Frontal cortex (tissue), 4 donors: ENCODE results near the gene SETDB1. TPM values are rescaled to one million over a fixed set of nuclear protein-coding genes. Genes with fewer than 3 reads are reported as not detected.
A peak's percentile ranks its signal among the peaks of the same experiment; 100 is the strongest.
"Not testable (repeated sequence)": the region's sequence is repeated elsewhere in the genome, so short reads cannot be mapped to it uniquely, and the experiment has no call there.

Experiments used
- DNase-seq, 2 donors: peaks; one replicate each; pipeline ENCODE4 v3.0.0; 2012; ENCODE audit warnings: low spot score in 2 of 2
- FAIRE-seq: peaks from 2 replicates; lab custom pipeline; 2012; peaks lifted over from hg19 to GRCh38; lab: Jason Lieb, UNC
- total RNA-seq: library from RNA; depleted of rRNA; stranded (reverse); fragments of >200 nt; gene quantifications from one replicate; pipeline ENCODE4 v1.2.3, GENCODE V29; 2014
- donor health status: control.
- donor health status: control.
- donor health status: control.

The SETDB1 gene
- total RNA-seq = 62.8 TPM

DNA sequence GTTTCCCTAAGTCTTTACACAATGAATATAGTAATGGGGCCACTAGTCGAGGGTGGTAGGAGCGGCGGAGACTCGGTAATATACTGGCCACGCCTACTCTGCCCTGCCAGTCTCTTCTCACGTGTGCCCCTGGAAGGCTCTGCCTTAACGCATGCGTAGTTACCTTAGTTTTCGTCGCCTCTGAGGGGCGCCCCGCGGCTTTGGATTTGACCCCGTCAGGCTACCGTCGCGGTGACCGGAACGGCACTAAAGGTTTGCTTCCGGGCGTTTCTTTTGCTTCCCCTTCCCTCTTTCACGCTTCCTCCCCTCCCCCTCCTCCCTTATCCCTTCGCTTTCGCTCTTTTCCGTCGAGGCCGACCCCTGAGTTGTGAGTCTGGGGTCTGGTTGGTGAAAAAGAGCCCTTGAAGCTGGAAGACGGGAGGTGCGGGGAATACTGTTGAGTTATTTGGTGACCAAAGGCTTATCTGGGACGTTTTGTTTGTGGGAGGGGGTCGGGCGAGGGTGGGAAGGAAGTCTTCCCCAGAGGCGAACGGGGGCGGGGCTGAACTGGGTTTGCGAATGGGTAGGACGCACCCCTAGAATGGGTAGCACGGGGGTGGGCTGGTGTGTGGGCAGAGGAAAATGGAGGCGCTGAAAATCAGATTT is at the start of gene SETDB1:
Gene SETDB1 (plus strand): TSS at position 267 of the 645 bp plus-strand sequence. CDS start 1,352 bp downstream, outside the sequence.
- FAIRE-seq (no peak), DNase-seq (peak; percentile 53 to 81)

- FAIRE-seq, DNase-seq: not testable (repeated sequence)
Measured at GRCh38 chr1:150878931-150879330, 47.2 kb upstream of the SETDB1 start.

- DNase-seq (no peak), FAIRE-seq (no peak)
Measured at GRCh38 chr1:150881331-150882070, 44.7 kb upstream of the SETDB1 start.

DNA sequence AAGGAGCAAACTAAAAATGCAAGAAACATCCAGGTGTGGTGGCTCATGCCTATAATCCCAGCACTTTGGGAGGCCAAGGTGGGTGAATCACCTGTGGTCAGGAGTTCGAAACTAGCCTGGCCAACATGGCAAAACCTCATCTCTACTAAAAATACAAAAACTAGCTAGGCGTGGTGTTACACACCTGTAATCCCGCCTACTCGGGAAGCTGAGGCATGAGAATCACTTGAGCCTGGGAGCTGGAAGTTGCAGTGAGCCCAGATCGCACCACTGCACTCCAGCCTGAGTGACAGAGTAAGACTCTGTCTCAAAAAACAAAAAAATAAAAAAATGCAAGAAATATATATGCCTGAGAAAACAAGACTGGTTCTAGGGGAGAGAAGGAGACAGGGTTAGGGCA is 43.0 kb upstream of the SETDB1 start:
- FAIRE-seq, DNase-seq: not testable (repeated sequence)

GRCh38 chr1:150887018-150887417 is 39.1 kb upstream of the SETDB1 start, which contains the start of gene CTXND2:
Gene CTXND2 (plus strand): TSS chr1:150887136. CDS start chr1:150912315, 25,179 bp downstream.
- DNase-seq (no peak), FAIRE-seq (no peak)

- FAIRE-seq (no peak), DNase-seq (no peak)
Measured at GRCh38 chr1:150888727-150889126, 37.4 kb upstream of the SETDB1 start.

- FAIRE-seq = no peak
- no peak for DNase-seq
Measured at GRCh38 chr1:150890033-150890416, 36.1 kb upstream of the SETDB1 start.

DNA sequence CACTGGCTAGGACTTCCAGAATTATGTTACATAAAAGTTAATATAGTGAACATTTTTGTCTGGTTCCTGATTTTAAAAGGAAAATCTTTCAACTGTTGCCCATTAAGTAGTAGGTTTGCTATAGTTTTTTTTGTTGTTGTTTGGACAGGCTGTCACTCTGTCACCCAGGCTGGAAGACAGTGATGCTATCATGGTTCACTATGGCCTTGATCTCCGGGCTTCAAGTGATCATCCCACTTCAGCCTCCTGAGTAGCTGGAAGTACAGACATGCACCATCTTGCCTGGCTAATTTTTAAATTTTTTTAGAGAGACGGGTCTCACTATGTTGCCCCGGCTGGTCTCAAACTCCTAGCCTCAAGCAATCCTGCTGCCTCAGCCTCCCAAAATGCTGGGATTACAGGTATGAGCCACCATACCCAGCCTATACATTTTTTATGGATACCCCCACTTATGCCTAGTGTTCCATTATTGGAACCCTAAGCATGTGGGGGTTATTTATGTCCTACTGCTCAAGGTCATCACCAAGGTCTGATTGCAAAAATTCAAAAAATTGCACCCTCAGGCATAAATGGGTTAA is 32.7 kb upstream of the SETDB1 start:
- FAIRE-seq (no peak), DNase-seq (no peak)

- no peak for FAIRE-seq
- DNase-seq = no peak
Measured at GRCh38 chr1:150895618-150896017, 30.5 kb upstream of the SETDB1 start.

GRCh38 chr1:150899795-150900194 is 26.4 kb upstream of the SETDB1 start:
- not testable (repeated sequence) for FAIRE-seq, DNase-seq

DNA sequence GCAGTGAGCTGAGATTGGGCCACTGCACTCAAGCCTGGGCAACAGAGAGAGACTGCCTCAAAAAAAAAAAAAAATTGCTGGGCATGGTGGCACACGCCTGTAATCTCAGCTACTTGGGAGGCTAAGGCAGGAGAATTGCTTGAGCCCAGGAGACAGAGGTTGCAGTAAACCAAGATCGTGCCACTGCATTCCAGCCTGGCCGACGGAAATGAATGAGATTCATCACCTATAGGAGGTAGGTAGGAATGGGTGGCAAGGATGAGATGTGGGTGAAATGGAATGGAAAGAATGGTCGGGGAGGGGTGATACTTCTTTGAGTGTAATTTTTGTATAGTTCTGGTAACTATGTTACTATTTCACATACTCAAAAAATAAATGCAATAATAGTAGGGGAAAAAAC is 23.8 kb upstream of the SETDB1 start:
- FAIRE-seq = no peak
- no peak for DNase-seq

DNA sequence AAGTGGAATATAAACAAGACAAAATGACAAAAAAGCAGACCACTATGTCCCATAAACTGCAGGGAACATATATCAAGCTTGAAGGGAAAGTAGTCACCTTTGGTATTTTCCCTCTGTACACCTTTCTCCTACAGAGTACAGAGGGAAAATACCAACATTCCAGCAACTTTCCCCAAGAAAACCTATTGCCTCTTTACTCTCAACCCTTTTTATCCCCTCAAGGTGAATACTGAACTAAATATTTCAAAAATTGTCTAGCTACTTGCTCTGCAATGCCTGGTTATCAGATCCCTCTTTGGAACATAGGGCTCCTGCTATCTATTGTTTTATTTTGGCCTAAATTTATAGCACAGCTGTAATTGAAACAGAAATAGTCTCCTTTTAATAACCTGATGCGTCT is 23.4 kb upstream of the SETDB1 start:
- FAIRE-seq (no peak), DNase-seq (no peak)

DNA sequence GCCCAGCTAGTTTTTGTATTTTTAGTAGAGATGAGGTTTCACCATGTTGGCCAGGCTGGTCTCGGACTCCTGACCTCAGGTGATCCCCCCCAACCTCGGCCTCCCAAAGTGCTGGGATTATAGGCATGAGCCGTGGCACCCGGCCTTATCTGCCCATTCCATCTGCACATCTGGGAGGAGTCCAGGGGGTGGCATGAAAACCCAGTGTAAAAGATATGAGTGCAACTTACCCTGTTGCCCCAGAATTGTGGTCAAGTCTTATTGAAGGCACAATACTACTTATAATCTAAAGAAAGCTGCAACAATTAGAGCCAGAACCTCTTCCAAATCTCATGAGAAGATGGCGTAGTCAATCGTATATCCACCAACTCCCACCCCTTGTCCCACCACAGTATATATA is 20.9 kb upstream of the SETDB1 start:
- DNase-seq (no peak), FAIRE-seq (no peak)

GRCh38 chr1:150906329-150906728 is 19.8 kb upstream of the SETDB1 start:
- no peak for FAIRE-seq
- DNase-seq = no peak

DNA sequence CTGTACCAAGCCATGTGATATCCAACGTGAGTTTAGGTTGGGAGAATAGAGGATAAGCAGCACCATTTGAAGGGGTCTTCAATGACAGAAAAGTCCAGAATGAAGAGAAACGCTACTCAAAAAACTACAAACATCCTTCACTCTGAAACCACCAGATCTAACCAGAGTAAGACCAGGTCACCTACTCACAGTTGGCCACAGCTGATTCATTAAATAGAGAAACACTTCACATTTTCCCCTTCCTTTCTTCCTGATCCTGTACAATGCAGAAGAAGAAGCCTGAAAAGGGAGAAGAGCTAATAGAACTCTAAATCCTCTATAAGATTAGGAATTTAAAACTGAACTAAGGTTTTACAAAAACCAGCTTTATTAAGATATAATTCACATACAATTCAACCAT is 19.4 kb upstream of the SETDB1 start:
- DNase-seq (no peak), FAIRE-seq (no peak)

DNA sequence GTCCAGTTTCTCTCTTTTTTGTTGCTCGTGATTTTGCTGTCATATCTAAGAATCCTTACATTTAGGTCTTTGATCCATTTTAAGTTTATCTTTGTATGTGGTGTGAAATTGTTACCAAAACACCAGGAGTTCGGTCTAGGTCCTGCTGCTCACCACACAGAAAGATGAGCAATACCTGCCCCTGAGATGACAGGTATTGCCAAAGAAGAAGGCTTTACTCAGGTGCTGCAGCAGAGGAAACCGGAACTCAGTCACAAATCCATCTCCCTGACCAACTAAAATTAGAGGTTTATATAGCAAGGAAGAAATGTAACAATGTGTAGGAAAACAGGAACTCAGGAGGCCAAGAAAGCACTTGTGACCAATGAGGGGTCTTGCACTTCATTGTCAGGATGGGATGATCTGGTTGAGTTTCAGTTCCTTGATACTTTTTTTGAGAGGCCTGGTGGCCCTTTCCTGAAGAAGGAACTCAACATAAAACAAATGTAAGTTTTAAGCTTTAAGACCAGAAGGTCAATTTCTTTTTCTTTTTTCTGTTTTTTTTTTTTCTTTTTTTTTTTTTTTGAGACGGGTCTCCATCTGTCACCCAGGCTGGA is 16.5 kb upstream of the SETDB1 start:
- DNase-seq = no peak
- FAIRE-seq = no peak

DNA sequence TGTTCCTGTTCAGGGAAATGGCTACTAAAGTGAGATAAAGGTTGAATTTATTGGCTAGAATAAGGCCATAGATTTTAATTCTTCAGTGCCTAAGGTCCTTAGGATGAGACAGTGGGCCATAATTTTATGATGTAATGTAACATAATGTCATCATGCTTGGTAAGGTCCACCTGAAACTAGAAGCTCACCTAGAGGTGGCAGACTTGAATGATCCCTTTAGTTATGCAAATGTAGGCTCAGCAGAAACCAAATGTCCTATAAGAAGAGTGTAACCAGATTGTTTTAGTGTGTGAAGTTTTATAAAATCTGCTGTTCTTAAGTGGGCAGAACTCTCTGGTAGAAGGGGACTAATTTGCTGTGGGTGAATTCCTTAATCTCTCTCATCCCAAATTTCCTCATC is 13.5 kb upstream of the SETDB1 start:
- no peak for DNase-seq
- FAIRE-seq = no peak

DNA sequence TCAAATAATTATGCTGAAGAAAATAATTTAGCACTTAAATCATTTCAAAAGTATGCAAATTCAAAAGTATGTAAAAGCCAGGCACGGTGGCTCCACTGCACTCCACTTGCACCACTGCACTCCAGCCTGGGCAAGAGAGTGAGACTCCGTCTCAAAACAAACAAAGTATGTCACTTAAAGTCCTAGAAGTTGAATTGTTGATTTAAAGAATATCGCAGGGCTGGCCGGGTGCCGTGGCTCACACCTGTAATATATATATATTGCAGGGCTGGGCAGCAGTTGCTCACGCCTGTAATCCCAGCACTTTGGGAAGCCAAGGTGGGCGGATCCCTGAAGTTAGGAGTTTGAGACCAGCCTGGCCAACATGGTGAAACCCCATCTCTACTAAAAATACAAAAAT is 8.8 kb upstream of the SETDB1 start:
- FAIRE-seq (no peak), DNase-seq (no peak)

DNA sequence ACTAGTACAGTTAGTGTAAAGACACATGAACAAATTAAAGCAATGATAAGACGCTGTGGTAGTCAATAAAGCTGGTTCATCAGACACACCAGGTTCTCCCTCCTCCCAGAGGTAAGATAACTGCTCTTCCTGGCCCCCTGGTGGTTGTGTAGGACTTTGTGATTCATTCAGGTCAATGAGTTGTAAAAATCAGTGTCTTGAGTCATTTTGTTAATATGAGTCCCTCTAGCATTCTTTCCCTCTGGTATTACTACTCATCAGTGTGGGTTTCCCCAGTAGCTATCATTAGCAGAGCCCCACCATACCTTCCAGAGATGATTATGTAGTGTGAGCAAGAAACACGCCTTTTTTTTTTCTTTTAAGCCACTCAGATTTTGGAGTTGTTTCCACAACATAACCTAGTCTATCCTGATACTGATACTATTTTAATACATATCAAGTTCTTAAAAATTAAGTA is 3.6 kb upstream of the SETDB1 start:
- FAIRE-seq (no peak), DNase-seq (peak in 1 of 2 donors; percentile 57)

GRCh38 chr1:150925080-150925479 is 1.1 kb upstream of the SETDB1 start:
- no peak for DNase-seq
- no peak for FAIRE-seq

DNA sequence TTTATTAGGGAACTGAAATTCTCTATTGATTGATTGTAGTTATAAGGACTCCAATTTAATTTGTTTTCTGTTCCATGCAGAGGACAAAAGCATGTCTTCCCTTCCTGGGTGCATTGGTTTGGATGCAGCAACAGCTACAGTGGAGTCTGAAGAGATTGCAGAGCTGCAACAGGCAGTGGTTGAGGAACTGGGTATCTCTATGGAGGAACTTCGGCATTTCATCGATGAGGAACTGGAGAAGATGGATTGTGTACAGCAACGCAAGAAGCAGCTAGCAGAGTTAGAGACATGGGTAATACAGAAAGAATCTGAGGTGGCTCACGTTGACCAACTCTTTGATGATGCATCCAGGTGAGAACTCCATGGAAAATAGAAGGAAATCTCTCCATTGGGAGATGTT is 1.5 kb downstream of the SETDB1 start:
- no peak for DNase-seq
- no peak for FAIRE-seq
